ENCODE measurements around the gene EIF3L. TPM values are rescaled to one million over a fixed set of nuclear protein-coding genes. Genes with fewer than 3 reads are reported as not detected.

Gene EIF3L
- total RNA-seq, 3 donors from 2014 or later (not counting 1 experiment from before 2014, with no cell fraction given) = 276 to 295 (median 291) TPM

- H3K27ac Mint-ChIP-seq = peak overlapping the region in 1 of 2 donors; percentile 4
- ATAC-seq = no peak
- H3K27me3 Mint-ChIP-seq (ENCODE audit: low read depth in 2 of 2) = no peaks in the 10 kb centered on the region
- TF ChIP-seq CTCF (IDR thresholded peaks at IDR 0.05) = no peak
- no peaks in the 10 kb centered on the region for H3K36me3 Mint-ChIP-seq
- peaks cover 20% of the 10 kb centered on the region for H3K4me1 ChIP-seq (ENCODE audit: control insufficient read depth, insufficient read depth, low read length)
- intact Hi-C loops (cut with micrococcal nuclease) = no loop called here
- H3K9me3 Mint-ChIP-seq = no peaks in the 10 kb centered on the region
- DNase-seq = no peak
- no peak overlapping the region for H3K27ac ChIP-seq (ENCODE audit: low read length)
- no peak overlapping the region for H3K4me3 ChIP-seq (ENCODE audit: low read length)
- 95% methylated on average over 3 of the region's 3 CpGs for WGBS (ENCODE audit: insufficient coverage)
- H3K27me3 ChIP-seq (ENCODE audit: control insufficient read depth, insufficient read depth, low read length) = no peaks in the 10 kb centered on the region
- peaks cover 24% of the 10 kb centered on the region for H3K36me3 ChIP-seq (ENCODE audit: control insufficient read depth, insufficient read depth, low read length)
- no peaks in the 10 kb centered on the region for H3K9me3 ChIP-seq (ENCODE audit: control insufficient read depth, insufficient read depth, low read length)
- H3K4me3 Mint-ChIP-seq = no peak overlapping the region
- H3K4me1 Mint-ChIP-seq = peaks cover 8 to 20% of the 10 kb centered on the region in 2 donors
These were observed 42.7 kb downstream of the EIF3L start for GRCh38 chr22:37891926-37892325.

DNA sequence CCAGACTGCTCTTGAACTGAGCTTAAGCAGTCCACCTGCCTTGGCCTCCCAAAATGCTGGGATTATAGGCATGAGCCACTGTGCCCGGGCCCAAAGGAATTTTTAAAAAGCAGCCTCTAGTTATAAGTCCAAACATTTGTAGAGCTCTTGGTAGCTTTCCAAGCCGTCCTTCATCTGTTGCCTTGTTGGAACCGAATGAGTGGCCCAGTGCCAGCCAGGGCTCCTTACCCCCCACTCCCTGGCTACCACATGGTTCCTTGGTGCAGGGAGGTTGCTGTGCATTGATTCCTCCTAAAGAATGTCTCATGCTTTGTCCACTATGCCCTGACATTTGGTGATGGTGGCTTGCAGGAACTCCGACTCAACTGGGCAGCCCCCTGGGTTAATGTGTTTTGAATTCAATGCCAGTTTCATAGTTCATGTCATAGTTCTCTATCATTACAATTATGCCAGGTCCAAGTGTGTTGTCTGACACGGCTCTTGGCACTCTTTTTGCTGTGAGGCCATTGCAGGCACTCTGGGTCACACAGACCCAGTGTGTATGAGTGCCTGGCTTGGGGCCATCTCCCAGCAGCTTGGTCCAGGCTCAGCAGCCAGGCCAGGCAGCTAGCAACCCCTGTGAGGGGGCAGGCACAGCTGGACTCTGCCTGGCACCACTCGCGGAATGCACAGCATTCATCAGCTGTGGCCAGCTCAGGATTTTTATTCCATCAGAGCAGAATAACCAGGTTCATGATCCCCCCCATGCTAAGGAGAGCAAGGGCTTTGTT is 43.5 kb downstream of the EIF3L start:
- no peaks in the 10 kb centered on the region for H3K9me3 Mint-ChIP-seq
- 96% methylated on average over 7 of the region's 7 CpGs for WGBS (ENCODE audit: insufficient coverage)
- ATAC-seq = no peak
- no peaks in the 10 kb centered on the region for H3K36me3 Mint-ChIP-seq
- no peak overlapping the region for H3K4me3 Mint-ChIP-seq
- intact Hi-C loops (cut with micrococcal nuclease) = no loop called here
- DNase-seq = no peak
- H3K4me3 ChIP-seq (ENCODE audit: low read length) = no peak overlapping the region
- peaks cover 21% of the 10 kb centered on the region for H3K36me3 ChIP-seq (ENCODE audit: control insufficient read depth, insufficient read depth, low read length)
- no peaks in the 10 kb centered on the region for H3K27me3 Mint-ChIP-seq (ENCODE audit: low read depth in 2 of 2)
- no peaks in the 10 kb centered on the region for H3K9me3 ChIP-seq (ENCODE audit: control insufficient read depth, insufficient read depth, low read length)
- no peaks in the 10 kb centered on the region for H3K27me3 ChIP-seq (ENCODE audit: control insufficient read depth, insufficient read depth, low read length)
- peak overlapping the region in 1 of 2 donors; percentile 50 for H3K27ac Mint-ChIP-seq
- peaks cover 25% of the 10 kb centered on the region for H3K4me1 ChIP-seq (ENCODE audit: control insufficient read depth, insufficient read depth, low read length)
- TF ChIP-seq CTCF (IDR thresholded peaks at IDR 0.05) = no peak
- H3K4me1 Mint-ChIP-seq = peaks cover 10 to 21% of the 10 kb centered on the region in 2 donors
- no peak overlapping the region for H3K27ac ChIP-seq (ENCODE audit: low read length)

GRCh38 chr22:37893583-37893983 is 44.4 kb downstream of the EIF3L start:
- no peaks in the 10 kb centered on the region for H3K9me3 ChIP-seq (ENCODE audit: control insufficient read depth, insufficient read depth, low read length)
- no peak for TF ChIP-seq CTCF (IDR thresholded peaks at IDR 0.05)
- H3K4me3 ChIP-seq (ENCODE audit: low read length) = no peak overlapping the region
- no peaks in the 10 kb centered on the region for H3K27me3 ChIP-seq (ENCODE audit: control insufficient read depth, insufficient read depth, low read length)
- H3K36me3 Mint-ChIP-seq = no peaks in the 10 kb centered on the region
- peaks cover 18% of the 10 kb centered on the region for H3K36me3 ChIP-seq (ENCODE audit: control insufficient read depth, insufficient read depth, low read length)
- no peaks in the 10 kb centered on the region for H3K9me3 Mint-ChIP-seq
- 97% methylated on average over 5 of the region's 5 CpGs for WGBS (ENCODE audit: insufficient coverage)
- peaks cover 10 to 16% of the 10 kb centered on the region in 2 donors for H3K4me1 Mint-ChIP-seq
- ATAC-seq (no peak), DNase-seq (no peak)
- intact Hi-C loops (cut with micrococcal nuclease) = no loop called here
- peaks cover 25% of the 10 kb centered on the region for H3K4me1 ChIP-seq (ENCODE audit: control insufficient read depth, insufficient read depth, low read length)
- no peak overlapping the region for H3K27ac ChIP-seq (ENCODE audit: low read length)
- H3K4me3 Mint-ChIP-seq = no peak overlapping the region
- H3K27ac Mint-ChIP-seq = peak overlapping the region; percentile 24 to 78
- no peaks in the 10 kb centered on the region for H3K27me3 Mint-ChIP-seq (ENCODE audit: low read depth in 2 of 2)
